Skin of body (tissue), 2 donors: ENCODE measurements around the gene PBX1. TPM values are rescaled to one million over a fixed set of nuclear protein-coding genes. Genes with fewer than 3 reads are reported as not detected.
A peak's percentile ranks its signal among the peaks of the same experiment; 100 is the strongest.

Experiments
- DNase-seq: peaks from one replicate; lab custom pipeline; 2025; lab: John Stamatoyannopoulos, UW
- total RNA-seq: library from RNA; depleted of rRNA; stranded (reverse); fragments of >200 nt; gene quantifications from one replicate; pipeline ENCODE4 v1.2.3, GENCODE V29; 2014

The PBX1 gene
- total RNA-seq, 1 donor from 2014 or later, result 57.2 TPM

- DNase-seq, result no peak
Measured at GRCh38 chr1:164777518-164777917, 218.5 kb downstream of the PBX1 start.

DNA sequence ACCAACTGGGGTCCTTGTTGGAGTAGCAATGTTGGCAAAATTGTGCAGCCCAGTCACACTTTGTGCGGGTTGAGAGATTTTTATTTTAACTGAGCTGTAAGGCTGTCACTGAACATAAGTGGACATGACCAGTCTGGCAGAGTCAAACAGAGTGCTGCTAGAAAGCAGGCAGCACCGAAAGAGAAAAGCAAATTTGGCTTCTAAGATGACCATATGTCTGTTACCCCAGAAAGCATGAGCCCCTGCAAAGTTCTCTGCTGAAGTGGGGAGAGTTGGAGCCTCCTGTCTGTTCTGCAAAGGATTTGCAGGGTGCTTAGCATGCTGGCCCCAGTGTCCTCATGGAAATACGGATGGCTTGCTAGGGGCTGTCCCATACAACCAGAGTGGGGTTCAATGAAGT lies 220.4 kb downstream of the PBX1 start:
- DNase-seq, result no peak

DNA sequence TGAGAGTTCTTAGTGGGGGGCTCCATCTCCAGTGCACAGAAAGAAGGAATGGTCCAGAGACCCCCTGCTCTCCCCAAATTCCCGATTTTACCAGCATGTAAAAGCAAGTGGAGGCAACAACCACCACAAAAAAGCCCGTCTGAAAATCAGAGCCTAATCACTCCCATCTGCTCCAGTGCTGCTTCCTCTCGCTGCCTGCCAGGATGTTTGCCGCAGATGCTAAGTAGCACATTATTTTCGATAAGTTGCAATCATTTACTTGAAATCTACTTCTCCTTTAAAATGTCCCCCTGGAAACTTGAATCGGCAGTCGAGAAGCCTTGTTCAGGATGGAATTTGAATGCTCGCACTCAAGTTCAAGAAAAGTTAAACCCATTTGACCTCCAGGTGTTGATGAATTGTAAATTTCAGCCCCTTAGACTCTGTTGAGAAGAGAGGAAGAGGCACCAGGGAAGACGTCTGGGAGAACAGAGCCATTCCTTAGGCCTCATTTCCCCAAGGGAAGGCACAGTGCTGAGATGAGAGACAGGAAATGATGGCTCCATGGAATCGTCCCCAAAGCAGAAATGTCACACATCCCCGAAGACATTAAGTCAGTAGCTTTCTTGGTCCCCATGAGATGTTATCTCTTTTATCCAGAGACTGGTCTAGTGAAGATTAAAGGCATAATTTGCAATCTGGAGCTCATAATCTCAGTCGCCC lies 221.3 kb downstream of the PBX1 start:
- DNase-seq, result peak; percentile 75

DNA sequence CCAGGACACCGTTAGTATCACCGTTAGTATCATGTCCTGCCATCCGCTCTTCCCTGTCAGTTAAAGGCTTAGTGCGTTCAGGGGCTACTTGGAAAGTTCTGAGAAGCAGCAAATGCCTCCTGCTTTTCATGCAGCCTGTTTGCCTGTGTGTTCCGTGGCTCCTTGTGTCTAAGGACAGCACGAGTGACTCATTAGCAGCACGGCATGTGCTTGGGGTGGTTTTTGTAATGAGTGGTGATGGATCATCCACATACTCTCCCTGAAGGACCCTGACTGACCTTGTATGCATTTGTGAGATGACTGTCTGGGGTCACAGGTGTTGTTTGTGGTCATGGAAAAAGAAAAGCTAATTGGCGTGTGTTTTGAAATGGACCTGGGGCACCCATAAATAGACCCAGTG lies 221.9 kb downstream of the PBX1 start:
- no peak for DNase-seq

GRCh38 chr1:164781972-164782371 lies 223.0 kb downstream of the PBX1 start:
- no peak for DNase-seq

GRCh38 chr1:164783778-164784555 lies 225.0 kb downstream of the PBX1 start:
- no peak for DNase-seq

GRCh38 chr1:164784960-164785359 lies 226.0 kb downstream of the PBX1 start:
- no peak for DNase-seq

GRCh38 chr1:164785841-164786534 lies 227.0 kb downstream of the PBX1 start:
- no peak for DNase-seq

- no peak for DNase-seq
Measured at GRCh38 chr1:164786980-164787833, 228.2 kb downstream of the PBX1 start.

- DNase-seq, result no peak
Measured at GRCh38 chr1:164787834-164788231, 228.8 kb downstream of the PBX1 start.

GRCh38 chr1:164790081-164790480 lies 231.1 kb downstream of the PBX1 start:
- no peak for DNase-seq

DNA sequence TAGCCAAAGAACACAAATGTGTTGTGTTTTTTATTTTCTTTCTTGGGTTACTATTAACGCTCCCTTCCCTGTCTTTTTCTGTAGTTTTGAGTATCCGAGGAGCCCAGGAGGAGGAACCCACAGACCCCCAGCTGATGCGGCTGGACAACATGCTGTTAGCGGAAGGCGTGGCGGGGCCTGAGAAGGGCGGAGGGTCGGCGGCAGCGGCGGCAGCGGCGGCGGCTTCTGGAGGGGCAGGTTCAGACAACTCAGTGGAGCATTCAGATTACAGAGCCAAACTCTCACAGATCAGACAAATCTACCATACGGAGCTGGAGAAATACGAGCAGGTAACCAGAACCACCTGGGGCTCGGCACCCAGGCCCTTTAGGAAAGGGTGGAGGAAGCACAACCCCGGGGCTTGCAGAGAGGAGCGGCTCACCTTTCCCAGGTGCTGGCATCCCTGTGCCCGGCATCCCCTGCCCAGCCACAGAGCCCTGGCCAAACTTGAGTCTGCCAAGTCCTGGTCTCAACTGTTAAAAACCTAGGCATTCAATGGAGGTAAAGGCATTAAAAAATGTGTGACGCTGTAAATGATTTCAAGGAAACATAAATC lies 233.5 kb downstream of the PBX1 start:
- DNase-seq, result no peak

- DNase-seq, result no peak
Measured at GRCh38 chr1:164794356-164794755, 235.4 kb downstream of the PBX1 start.

DNA sequence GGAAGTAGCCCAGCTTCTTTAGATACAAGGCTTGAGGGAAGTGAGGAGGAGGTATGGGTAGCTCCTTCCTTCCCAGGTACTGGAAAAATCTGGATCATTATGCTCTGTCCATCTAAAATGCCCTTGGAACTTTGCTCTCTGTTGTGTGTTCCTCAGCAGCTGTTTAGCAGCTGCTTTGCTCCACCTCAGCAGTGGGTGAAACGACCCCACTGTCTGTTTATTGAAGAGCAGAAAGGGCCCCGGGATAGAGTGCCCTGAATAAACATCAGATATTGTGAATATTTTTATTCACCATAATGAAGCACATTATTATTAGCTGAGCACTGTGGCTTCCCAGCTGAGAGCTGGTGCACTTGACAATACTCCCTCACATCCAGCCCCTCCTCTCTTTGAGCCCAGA lies 237.9 kb downstream of the PBX1 start:
- DNase-seq, result no peak

DNA sequence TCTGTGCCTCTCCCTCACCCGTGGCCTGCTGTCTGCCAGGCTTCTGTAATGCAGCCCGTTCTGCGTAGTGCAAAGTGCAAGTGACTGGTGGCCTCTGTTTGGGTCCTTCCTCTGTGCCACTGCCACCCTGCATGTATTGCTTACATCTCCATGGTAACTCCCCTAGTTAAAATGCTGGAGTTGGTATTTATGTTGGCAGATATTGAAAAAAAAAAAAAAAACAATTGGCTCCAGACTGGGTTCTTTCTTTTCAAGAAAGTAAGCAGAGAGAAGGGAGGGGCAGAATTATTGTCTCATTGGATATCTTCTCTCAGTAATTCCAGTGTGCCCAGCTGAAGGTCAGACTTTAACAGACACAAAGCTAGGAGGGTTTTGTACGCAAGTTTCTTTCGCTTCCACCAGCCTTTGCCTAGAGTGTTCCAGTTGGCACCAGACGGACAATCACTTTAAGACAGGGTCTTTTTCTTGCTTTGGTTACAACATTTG lies 242.3 kb downstream of the PBX1 start:
- DNase-seq, result peak; percentile 21

DNA sequence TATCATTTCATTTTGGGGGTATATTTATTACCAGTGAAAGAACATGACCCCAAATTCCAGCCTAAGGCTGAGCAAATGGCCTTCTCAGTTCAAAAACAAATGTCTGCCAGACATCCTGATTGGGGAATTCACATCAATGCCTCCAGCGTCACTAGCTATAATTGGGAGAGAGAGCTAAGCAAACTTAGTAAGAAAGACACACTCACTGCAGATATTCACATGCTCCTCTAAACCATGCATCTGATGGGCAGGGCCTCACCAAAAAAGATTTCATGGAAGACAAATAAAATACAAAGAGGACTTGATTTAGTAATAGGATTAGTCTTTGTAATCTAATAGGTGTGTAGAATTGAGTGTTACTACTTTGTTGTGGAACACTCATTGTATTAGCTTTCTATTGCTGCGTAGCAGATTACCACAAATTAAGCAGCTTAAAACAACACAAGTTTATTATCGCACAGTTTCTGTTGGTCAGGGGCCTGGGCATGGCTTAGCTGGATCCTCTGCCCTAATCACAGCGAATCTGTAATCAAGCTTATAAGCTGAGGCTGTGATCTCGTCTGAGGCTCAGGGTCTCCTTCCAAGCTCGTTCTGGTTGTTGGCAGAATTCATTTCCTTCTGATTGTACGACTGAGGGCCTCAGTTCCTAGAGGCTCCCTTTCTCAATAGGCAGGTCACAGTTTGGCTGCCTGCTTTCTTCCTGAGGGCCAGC lies 243.0 kb downstream of the PBX1 start:
- DNase-seq, result no peak

DNA sequence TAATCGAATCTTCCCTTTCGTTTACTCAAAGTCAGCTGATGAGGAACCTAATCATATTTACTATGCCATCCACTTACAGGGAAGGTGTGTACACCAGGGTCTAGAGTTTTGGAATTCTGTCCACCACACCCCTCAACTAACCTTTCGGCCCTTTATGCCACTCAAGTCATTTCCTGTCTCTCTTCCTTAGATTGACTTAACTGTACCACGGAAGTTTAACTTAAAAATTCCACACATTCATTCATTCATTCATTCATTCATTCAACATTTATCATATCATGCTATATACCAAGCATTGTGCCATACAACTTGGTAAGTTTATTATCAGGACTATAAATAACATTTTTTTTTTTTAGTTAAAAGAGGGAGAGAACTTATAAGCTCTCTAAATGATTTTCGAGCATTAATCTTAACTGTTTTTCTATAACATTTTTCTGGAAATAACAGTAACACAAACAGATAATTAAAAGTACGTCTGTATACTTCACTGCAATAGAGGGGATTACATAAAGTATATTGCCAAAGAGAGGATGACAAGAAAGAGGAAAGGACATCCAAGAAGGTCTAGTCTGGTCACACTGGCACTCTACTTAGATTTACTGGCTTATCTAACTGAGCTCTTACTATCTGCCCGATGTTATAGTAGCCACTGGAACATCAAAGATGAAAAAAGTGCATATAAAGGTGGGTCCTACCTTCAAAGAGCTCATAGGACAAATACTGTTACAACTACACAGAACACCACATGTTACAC lies 243.7 kb downstream of the PBX1 start:
- DNase-seq, result no peak

DNA sequence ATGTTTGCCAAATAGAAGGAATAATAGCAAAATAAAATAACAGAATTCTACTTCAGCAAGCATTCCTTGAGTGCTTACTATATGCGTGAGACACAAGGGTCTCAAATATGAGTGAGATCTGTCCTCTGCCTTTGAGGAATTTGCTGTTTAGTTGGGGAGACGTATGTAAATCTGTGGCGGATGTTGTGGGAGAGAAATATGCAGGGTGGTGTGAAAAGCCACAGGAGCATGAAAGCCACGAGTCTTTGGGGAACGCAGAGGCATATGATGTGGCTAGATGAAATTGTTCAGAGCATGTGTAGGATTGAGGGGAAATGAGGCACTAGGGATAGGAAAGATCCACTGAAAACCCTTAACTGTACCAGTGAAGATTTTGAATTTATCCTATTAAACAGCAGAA lies 244.4 kb downstream of the PBX1 start:
- DNase-seq, result peak; percentile 35

DNA sequence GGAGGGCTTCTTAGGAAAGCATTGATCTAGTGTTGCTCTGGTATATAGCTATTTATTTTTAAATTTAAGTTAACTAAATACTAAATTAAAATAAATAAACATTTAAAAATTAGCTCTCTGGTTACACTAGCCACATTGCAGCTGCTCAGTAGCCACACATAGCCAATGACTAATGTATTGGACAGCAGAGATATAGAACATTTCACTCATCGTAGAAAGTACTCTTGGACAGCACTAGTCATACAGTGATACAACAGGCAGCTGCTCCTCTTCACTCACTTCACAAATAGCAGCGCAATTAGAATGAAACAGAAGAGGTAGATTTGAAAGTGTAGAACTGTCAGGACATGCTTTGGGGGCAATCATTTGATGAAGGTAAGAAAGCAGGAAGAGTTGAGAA lies 245.4 kb downstream of the PBX1 start:
- DNase-seq, result no peak

DNA sequence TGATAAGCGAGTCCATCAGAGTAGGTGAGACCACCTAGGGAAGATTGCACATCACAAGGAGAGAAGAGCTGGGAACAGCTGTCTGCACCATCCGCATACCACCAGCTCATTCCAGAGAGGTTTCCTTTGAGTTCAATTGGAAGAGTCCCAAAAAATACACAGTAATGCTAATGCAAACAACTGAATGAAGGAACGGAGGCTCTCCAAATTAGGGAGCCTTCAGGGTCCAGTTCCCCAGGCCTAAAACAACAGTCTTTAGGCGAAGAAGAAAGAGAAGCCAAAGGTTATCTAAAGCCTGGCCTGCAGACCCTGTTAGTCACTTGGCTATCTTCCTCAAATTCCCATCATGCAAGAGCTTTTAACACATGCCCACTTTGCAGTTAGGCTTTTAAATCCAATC lies 246.4 kb downstream of the PBX1 start:
- DNase-seq, result no peak
